Adrenal gland (tissue), 5 donors: ENCODE measurements around the gene ITGB4.
A peak's percentile ranks its signal among the peaks of the same experiment; 100 is the strongest.

Experiments used
- POLR2A ChIP-seq, 2 donors: fragments of 450-650 bp; IDR thresholded peaks; one replicate each; pipeline ENCODE4 v1.6.1; 2017; ENCODE audit warnings: antibody characterized with exemption in 2 of 2, mild to moderate bottlenecking in 2 of 2, moderate library complexity in 1 of 2
- TF ChIP-seq, protein P1 (sequence below), 6 experiments: fragments of 450-650 bp in 4 of 6; fragments of 200-600 bp in 2 of 6; sonication (generic) in 1 of 6; IDR thresholded peaks; 1 replicate in 5 of 6; 2 replicates in 1 of 6; pipeline versions ENCODE4 v1.5.1 to v1.8.0; 2016 to 2021; ENCODE audit warnings: antibody characterized with exemption in 6 of 6, mild to moderate bottlenecking in 2 of 6, moderate library complexity in 1 of 6
- donor health status: DM: no; HTN: no; CAD: no.

DNA sequence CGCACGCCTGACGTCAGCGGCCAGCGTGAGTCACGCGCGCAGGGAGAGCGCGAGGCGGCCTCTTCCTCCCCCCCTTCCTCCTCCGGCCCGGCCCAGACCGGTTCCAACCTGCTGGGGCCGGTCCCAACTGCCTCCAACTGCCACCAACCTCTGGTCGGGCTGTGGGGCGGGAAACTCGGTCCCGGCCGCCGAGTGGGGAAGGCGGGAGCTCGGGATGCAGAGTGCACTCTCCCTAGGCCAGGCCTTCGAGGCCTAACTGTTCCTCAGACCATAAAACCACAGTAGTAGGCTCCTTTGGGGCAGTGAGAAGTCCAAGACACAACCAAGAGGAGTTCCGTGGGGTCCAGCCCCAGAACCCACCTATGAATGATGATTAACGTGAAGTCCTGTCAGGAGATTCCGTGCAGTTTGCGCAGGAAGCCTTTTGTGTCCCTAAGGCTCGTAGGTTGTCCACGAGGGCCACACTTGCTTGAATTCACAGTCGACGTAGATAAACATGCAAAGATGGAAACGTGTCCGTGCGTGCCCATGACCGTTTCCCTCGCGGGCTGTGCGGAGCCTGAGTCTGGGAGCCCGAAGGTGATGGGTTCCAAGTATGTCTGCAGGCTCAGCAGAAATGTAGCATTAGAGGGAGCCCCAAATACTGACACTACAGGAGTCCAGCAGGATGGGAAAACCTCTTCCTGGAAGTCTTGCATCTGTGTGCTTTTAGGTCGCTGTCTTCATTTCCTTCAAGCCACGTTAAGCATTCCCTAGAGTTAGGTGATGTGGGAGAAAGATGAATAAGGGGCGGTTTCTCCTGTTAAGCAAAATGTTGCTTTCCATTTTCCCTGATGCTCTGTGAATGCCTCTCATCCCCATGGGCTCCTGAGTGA is 64.0 kb downstream of the ITGB4 start:
- TF ChIP-seq, protein P1, sequence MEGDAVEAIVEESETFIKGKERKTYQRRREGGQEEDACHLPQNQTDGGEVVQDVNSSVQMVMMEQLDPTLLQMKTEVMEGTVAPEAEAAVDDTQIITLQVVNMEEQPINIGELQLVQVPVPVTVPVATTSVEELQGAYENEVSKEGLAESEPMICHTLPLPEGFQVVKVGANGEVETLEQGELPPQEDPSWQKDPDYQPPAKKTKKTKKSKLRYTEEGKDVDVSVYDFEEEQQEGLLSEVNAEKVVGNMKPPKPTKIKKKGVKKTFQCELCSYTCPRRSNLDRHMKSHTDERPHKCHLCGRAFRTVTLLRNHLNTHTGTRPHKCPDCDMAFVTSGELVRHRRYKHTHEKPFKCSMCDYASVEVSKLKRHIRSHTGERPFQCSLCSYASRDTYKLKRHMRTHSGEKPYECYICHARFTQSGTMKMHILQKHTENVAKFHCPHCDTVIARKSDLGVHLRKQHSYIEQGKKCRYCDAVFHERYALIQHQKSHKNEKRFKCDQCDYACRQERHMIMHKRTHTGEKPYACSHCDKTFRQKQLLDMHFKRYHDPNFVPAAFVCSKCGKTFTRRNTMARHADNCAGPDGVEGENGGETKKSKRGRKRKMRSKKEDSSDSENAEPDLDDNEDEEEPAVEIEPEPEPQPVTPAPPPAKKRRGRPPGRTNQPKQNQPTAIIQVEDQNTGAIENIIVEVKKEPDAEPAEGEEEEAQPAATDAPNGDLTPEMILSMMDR (IDR thresholded peaks at IDR 0.05): peak in 1 of 6 experiments; percentile 8
- peak in 1 of 2 donors; percentile 39 for TF ChIP-seq POLR2A (IDR thresholded peaks at IDR 0.05)
